GM19193 (cell line): ENCODE results near the gene SEMA7A.
A peak's percentile ranks its signal among the peaks of the same experiment; 100 is the strongest.

Experiments used
- POLR2A ChIP-seq: IDR thresholded peaks from 4 replicates; pipeline ENCODE4 v1.6.1; 2011; ENCODE audit not compliant: insufficient read depth, insufficient read length; ENCODE audit errors: extremely low read depth

SEMA7A gene

GRCh38 chr15:74383695-74384565 is 49.8 kb downstream of the SEMA7A start:
- TF ChIP-seq POLR2A, result no peak

GRCh38 chr15:74383286-74383685 is 50.5 kb downstream of the SEMA7A start:
- TF ChIP-seq POLR2A, result no peak

GRCh38 chr15:74382004-74382816 is 51.5 kb downstream of the SEMA7A start:
- TF ChIP-seq POLR2A, result no peak

- TF ChIP-seq POLR2A, result no peak
Measured at GRCh38 chr15:74381481-74381880, 52.3 kb downstream of the SEMA7A start.

- no peak for TF ChIP-seq POLR2A
Measured at GRCh38 chr15:74381190-74381453, 52.6 kb downstream of the SEMA7A start.

GRCh38 chr15:74380361-74381189 is 53.2 kb downstream of the SEMA7A start:
- TF ChIP-seq POLR2A, result no peak

GRCh38 chr15:74378848-74379247 is 54.9 kb downstream of the SEMA7A start:
- TF ChIP-seq POLR2A, result no peak

GRCh38 chr15:74377831-74378766 is 55.7 kb downstream of the SEMA7A start:
- TF ChIP-seq POLR2A, result no peak

GRCh38 chr15:74376825-74377581 is 56.8 kb downstream of the SEMA7A start:
- no peak for TF ChIP-seq POLR2A

GRCh38 chr15:74376226-74376625 is 57.5 kb downstream of the SEMA7A start:
- TF ChIP-seq POLR2A, result no peak

GRCh38 chr15:74375303-74375693 is 58.5 kb downstream of the SEMA7A start:
- no peak for TF ChIP-seq POLR2A

GRCh38 chr15:74374648-74375302 is 59.0 kb downstream of the SEMA7A start:
- TF ChIP-seq POLR2A, result no peak

- peak; percentile 33 for TF ChIP-seq POLR2A
Measured at GRCh38 chr15:74373731-74374647, 59.8 kb downstream of the SEMA7A start.
